Stimulated activated naive CD4-positive, alpha-beta T cell treated with Interleukin-2 at 50 U/mL for 16 hours (primary cell): ENCODE data around the gene SLC6A6.

Experiments used
- DNase-seq: peaks from one replicate; lab custom pipeline; 2025; lab: John Stamatoyannopoulos, UW

The SLC6A6 gene

DNA sequence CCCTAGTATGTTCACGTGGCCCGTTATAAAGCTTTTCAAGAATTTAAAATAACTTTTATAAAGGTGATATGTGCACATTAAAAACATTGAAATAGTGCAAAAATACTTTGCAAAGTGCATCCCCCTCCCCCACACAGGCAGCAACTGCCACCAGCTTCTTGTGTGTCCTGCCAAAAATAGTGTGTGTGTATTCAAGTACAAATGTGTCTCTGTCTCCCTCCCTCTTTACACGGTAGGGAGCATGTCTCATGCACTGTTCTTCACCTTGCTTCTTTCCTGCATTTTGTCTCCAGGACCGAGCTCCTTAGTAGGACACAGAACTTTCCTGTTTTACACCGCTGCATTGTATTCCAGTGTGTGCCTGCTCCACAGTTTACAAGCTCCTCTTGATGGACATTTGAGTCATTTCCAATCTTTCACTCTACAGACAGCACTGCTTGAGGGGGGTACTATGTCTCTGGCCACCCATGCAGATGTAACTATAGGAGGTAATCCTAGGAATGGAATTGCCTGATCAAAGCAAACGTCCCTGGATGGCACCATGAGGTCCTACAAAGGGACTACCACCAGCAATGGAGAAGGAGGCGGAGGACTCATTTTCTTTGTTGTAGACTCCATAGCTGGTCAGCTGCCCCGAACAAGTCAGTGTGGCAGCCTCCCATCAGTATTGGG, 52.4 kb downstream of the SLC6A6 start:
- DNase-seq = no peak

DNA sequence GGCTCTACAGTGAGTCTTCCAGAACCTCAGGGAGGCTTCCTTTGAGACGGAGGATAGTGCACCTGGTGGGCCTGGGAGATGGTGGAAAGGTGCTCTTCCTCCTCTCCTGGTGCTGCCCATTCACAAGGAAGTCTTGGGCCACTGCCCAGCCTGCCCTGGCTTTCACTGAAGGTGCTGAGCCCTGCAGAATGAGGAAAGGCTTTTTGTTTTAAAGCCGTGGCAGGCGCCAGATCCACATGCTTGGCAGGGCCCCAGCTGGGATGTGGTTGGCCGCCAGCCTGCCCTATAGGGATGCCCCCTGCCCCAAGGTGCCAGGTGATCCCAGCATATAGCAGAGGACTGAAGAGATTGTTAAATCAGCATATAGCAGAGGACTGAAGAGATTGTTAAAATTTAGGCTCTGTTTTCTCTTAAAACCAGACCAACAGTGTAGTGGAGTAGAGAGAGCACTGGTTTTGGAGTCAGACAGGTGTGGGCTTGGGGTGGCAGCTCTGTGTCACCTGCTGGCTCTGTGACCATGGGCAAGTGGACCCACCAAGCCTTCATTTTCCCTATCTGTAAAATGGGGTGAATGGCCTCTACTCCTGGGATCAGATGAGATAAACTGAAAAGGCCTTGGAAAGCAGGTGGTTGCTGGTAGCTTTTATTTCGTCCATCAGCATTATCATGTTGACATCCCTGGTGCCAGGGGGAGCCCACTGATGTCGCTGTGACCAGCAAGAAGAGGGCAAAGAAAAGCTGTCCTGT, 53.3 kb downstream of the SLC6A6 start:
- DNase-seq = no peak

DNA sequence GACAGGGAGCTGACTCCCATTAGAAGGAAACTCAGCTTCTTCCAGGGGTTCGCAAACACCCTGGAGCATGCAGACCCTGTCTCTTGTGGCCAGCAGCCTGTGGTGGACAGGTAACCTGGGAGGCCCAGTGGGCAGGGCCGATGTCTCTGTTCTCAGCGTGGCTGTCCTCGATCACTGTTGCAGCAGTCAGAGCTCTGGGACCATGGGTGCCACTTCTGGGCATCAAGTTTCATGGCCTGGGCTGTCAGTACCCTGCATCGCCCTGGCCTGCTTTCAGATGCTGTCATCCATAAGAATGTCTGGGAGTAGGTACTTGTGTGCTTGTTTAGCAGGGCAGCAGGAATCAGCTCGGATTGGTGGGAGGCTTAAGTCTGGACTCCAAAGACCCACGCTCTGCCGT, 54.4 kb downstream of the SLC6A6 start:
- no peak for DNase-seq

DNA sequence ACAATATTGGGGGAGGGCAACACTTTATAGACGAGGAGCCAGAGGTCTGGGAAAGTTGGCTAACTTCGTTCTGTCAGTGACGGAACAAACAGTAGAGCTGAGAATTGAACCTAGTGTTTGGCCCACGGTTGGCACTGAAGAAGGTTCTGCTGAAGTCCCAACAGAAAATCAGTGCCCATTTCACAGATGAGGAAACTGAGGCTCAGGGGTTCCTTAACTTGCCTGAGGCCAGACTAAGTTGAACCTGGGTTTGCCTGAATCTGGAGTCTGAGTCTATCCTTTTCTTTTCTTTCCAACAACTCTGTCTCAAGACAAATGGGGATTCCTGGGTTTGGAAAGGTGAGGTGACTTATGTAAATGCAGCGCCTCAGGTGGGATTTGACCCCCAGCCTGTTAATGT, 55.1 kb downstream of the SLC6A6 start:
- no peak for DNase-seq

DNA sequence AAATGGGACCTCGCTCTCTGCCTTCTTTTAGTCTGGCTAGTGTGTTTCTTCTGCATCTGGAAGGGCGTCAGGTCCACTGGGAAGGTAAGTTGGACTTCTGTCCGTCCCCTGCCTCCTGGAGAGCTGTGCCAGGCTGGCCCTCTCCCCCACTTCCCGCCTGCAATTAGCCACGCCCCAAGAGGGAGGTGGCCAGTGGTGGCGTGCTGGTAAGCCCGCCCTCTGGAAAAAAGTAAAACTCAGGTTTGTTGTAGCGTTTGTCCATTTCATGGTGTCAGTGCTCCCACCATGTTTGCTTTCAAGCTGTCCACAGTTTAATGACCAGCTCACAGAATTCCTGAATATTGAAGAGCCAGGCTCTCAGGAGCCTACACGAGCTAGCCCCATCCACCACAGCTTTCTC, 55.6 kb downstream of the SLC6A6 start:
- no peak for DNase-seq

DNA sequence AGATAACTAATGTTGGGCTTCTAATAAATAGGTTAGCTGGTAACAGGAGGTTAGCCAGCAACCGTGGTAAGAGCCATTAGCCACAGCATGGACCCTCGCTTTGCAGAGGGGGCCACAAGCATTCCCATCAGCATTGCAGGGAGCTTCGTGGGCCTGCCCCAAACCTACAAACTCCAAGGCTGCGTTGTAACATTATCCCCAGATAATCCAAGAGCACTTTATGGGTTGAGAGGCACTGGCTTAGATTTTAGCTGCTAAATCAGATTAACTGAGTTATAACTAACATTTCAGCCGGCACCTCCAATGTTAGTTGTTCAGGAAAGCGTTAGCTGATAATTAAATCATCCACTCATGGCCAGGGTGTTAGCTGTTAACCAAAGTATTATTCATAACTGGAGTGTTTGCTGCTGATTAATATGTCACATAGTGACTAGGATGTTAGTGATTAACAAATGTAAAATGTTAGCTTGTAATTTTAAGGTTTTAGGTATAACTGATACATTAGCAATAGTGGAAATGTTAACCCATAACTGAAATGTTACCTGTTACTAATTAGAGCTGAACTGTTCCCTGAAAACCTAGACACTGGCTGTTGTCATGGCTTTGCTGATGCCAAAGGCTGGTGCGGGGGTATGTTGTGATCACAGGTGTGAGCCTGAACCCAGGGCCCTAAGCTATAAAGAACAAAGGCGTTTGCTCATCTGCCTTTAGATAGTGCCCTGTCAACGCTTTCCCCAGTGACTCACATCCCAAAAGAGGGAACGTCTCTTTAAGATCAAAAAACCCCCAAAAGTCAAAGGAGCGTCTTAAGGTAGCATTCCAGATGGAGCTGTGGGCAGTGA, 56.2 kb downstream of the SLC6A6 start:
- DNase-seq = peak; percentile 6

DNA sequence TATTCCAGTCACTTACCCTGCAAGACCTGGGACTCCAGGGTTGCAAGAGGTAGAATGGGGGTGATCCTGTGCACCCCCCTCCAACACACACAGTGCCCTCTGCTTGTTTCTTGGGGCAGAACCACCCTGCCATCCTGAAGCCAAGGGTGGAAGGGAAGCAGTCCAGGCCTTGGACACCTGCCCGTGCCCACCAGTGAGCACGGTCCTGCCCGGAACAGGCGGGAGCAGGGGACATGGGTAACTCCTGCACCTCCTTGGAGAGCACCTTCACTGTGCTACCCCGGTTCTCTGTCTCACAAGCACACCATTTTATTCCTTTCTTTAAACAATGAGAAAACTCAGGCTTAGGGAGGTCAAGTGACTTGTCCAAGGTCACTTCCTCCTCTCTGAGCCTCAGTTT, 57.0 kb downstream of the SLC6A6 start:
- no peak for DNase-seq

DNA sequence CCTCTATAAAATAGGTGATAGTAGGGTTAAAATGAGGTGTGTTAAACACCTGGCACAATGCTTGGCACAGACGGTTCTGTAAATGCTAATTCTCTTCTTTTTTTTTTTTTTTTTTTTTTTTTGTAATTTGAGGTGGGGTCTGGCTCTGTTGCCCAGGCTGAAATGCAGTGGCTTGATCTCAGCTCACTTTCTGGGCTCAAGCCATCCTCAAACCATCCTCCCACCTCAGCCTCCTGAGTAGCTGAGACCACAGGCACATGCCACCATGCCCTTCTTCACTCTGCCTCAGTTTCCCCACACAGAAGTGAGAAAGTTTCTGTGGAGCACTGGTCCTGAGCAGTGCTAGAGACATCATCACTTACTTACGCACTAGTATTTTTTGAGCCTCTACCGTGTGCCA, 57.4 kb downstream of the SLC6A6 start:
- DNase-seq = no peak

DNA sequence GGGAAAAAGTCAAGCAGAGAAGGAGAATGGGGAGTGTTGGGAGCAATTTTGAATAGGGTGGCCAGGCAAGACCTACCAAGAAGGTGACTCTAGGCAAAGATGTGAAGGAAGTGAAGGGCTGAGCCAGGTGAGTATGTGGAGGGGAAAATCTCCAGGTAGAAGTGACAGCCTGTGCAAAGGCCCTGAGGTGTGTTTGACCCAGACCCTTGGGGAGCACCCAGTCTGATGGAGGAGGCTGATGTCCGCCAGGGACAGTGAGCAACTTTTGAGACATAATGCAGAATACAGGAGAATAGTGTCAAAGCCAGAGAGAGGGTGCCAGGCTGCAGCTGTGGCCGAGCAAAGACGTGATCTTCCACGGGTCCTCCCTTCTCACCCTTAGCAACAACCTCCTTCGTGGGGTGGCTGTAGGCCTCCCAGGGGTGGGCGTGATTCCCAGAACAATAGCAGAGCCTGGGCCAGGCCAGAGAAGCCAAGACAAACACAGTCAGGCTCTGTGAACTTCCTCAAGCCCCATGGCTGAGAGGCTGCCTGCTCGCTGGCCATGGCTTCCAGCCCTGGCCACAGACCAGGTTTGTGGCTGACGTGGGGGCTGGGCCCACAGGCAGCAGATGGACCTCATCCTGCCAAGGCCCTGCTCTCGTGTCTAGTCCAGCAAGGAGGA, 58.1 kb downstream of the SLC6A6 start:
- DNase-seq = no peak

DNA sequence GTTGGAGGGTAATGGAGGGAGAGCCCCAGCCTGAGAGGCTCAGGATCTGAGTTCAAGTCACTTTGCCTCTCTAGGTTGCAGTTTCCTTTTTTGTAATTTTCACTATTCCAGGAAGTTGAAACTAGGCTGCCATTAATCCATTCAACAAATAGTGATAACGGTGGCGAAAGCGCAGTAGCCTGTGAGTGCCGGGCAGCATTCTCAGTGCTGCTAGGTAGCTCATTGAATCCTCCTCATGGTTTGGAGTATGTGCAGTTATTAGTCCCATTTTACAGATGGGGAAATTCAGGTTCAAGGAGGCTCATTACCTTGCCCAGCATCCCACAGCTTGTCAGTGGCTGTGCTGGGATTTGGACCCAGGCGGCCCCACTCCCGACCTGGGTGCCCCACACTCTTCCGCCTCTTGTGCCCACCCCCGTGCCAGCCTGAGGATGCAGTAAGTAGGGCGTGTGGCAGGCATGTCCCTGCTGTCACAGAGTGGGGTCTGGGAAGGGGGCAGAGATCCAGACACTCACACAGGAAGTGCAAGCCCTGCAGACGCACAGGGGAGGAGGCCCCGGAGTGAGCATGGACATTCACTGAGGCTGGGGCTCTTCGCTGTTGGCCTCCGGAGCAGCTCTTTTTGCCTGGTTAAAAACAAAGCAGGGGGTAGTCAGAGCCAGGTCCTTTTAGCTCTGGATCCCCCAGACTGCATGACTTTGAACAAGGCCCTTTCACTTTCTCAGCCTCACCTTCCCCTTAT, 58.8 kb downstream of the SLC6A6 start:
- no peak for DNase-seq

DNA sequence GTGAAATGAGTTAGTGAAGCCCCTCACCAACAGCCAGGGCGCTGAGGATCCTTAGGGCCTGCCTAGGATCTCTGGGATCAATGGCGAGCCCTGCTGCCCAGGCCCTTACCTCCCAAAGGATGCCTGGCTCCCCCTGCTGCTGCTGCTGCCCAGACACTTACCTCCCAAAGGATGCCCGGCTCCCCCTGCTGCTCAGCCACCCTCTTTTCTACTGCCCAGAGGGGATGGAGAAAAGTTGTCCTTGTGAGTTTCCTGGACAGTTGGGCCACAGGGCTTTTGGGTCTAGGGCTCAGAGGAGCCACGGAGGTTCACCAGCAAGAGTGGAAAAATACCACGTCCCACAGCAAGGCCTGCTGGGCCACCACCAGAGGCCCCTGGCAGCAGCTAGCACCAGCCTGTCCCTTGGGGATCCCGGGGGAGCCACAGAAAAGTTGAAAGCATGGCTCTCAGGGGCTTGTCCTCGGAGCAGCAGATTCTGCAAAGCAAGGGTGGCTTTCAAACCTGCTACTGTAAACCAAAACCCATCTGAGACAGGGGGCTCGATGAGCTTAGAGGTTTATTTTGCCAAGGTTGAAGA, 59.4 kb downstream of the SLC6A6 start:
- DNase-seq = peak; percentile 17

DNA sequence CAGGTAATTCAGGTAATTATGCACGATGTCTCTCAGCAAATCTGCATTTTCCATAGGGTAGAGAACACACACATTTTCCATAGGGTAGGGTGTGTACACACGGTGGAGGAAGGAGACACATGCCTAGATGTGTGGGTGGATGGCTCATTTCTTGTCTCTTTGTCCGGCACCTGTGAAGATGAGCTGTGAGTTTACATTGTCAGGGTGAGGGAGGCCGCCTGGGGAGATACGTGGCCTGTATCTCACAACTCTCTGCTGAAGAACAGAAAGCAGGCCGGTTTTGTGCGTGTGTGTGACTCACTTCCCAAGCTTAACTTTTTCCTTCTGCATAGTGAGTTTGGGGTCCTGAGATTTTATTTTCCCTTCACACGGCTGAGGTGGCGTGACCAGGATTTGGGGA, 60.3 kb downstream of the SLC6A6 start:
- no peak for DNase-seq

DNA sequence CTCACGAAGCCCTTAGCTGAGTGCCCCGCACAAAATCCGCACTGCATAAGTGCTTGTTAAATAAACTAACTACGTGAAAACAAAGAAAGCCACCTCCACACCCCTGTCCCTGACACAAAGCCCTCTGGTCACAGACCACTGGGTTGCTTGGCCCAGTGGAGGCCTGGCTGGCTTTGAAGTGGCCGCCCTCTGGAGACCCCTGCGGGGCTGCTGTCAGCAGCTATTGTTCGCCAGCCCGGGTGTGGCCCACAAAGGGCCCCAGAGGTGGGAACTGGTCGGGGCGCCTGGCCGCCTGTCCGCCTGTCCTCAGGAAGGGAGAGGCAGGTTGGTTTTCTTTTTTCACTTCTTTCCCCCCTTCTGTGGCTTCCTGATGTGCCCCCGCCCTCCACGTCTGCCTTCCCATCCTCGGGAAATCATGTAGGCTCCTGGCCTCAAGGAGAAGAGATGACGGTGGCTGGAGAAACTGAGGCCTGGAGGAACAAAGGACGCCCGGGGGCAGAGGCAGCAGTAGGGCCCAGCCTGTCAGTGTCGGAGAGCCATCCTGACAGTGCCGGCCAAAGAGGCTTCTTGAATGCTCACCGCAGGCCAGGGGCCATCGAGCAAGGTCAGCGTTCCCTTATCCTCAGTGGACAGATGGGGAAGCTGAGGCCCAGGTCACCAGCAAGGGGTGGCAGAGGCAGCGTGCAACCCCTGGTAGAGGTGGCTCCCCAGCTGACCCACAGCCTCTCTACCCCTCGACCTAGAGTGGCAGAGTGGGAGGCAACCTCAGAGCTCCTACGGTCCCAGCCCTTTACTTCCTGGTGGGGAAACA, 61.1 kb downstream of the SLC6A6 start:
- DNase-seq = no peak

DNA sequence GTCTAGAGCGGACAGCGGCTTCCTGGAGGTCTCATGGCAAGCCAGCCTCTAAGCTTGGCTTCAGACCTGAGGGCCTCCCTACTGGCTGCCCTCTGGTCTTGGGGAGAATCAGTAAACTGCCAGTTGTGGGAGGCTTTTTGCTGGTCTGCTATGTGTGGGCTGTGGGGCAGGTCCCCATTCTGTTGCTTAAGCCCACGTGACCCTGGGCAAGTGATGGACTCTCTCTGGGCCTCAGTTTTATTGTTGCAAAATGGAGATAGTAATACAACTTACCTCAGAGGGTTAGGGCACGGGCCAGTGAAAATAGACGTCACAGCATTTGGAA, 61.7 kb downstream of the SLC6A6 start:
- DNase-seq = no peak

DNA sequence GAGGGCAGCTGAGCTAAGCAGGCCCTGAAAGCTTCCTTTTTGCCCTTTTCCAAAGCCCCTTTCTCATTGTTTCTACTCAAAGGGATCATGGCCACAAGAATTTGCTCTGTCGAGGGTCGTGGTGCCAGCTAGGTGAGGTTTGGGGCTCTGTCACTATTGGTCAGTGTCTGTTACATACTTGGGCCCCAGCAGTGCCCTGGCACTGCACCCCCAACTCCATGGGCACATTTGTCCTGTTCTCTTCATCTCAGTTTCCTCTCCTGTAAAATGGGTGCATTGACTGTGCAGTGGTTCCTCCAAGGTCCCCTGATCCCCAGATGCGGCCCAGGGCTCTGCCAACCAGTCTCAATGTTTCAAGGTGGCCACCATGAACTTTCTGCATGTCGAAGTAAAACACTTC, 62.1 kb downstream of the SLC6A6 start:
- DNase-seq = no peak

DNA sequence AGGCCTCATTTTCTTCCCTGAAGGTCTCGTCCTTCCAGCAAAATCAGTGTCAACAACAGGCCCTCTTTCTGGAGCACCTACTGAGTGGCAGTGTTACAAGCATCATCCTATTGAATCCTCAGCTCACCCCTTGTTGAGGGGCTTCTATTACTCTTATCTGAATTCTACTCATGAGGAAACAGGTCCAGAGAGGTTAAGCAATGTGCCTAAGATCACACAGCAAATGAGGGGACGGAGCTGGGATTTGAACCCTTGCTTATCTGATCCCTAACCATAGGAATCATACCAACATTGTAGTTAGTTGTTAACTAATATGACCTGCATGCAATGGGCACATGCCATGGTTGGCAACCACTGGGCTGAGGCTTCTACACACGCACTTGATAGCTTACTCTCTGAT, 63.0 kb downstream of the SLC6A6 start:
- no peak for DNase-seq

DNA sequence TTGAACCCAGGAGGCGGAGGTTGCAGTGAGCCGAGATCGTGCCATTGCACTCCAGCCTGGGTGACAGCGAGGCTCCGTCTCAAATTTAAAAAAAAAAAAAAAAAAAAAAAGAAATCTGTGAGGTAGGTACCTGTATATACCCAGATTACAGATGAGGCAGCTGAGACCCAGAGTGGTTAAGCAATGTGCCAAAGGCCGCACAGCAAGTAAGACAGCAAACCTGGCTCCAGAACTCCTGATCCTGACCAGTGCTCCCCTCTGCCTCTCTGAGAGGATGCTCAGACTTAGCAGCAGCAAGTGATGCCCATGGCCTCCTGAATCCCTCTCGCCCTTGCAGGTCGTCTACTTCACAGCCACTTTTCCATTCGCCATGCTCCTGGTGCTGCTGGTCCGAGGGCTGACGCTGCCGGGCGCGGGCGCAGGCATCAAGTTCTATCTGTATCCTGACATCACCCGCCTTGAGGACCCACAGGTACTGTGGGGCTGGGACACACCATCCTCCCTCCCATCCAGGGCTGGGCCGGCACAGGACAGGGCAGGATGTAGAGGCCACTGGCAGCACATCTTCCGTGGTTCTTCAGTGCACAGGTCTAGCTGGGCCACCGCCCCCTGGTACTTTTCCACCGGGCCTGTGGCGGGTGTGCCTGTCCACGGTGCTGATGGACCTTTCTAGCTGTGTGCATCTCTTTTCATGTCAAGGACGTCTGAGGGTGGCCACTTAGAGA, 63.9 kb downstream of the SLC6A6 start:
- DNase-seq = no peak

DNA sequence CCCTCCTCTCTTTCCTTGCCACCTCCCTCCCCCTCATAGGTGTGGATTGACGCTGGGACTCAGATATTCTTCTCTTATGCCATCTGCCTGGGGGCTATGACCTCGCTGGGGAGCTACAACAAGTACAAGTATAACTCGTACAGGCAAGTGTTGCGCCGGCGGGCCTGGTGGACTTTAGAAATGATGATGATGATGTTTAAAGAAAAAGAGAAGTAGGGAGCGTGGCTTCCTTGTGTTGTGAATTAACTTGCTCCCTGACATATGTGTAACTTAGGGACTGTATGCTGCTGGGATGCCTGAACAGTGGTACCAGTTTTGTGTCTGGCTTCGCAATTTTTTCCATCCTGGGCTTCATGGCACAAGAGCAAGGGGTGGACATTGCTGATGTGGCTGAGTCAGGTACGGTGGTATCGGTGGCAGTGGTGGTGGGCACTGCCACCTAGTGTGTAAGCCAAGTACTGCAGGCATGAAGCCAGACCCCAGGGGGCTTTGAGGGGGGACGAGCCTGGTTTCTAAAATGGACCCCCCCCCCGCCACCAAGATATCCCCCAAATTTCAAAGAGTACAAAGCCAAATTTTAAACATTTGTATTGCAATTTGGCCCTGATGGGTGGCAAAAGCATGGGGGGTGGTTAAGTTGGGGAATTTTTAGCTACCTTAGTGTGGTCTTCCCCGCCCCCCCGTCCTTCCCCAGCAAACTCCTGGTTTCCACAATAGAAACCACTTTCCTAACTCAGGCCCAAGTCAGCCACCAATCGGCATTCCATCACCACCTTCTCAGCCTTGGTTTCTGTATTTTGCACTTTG, 65.6 kb downstream of the SLC6A6 start:
- DNase-seq = peak; percentile 10

DNA sequence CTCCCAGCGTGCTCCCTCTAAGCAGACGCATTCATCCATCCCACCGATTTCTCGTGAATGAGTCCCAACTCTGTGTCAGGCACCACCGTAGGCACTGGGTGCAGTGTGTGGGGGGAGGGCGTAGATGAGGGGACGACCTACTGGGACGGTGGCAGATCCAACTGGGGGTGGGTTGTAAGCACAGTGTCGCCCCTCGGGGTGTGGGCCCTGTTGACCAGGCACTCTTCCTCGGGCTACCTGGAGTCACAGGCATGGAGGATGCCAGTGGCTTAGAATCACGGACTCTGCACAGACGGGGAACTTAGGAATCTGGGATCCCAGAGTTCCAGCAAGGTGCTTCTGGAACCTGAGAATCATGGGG, 66.2 kb downstream of the SLC6A6 start:
- DNase-seq = no peak
